Fibroblast of skin of left quadriceps (primary cell): ENCODE measurements around the gene PPM1A.
"Not testable (repeated sequence)": the region's sequence is repeated elsewhere in the genome, so short reads cannot be mapped to it uniquely, and the experiment has no call there.

Source experiments
- DNase-seq, 2 experiments: peaks; one replicate each; pipeline ENCODE4 v3.0.0-alpha.2; 2013; ENCODE audit warnings: low read depth in 2 of 2

PPM1A gene

GRCh38 chr14:60320860-60321259 lies 71.8 kb downstream of the PPM1A start:
- not testable (repeated sequence) for DNase-seq

GRCh38 chr14:60323199-60323896 lies 74.3 kb downstream of the PPM1A start:
- no peak for DNase-seq

DNA sequence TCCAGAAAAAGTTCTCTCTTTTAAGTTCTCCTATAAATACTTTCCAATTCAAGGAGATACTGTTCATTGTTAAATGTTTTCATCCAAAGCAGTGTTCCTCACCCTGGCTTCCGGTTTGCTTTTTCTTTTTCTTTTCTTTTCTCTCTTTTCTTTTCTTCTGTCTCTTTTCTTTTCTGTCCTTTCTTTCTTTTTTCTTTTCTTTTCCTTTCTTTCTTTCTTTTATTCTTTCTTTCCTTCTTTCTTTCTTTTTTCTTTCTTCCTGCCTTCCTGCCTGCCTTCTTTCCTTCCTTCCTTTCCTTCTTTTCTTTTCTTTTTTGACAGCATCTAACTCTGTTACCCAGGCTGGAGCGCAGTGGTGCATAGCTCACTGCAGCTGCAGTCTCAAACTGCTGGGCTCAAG lies 75.8 kb downstream of the PPM1A start:
- no peak for DNase-seq

- DNase-seq: no peak
Measured at GRCh38 chr14:60326274-60326673, 77.3 kb downstream of the PPM1A start.

GRCh38 chr14:60327447-60328331 lies 78.7 kb downstream of the PPM1A start:
- DNase-seq: no peak

DNA sequence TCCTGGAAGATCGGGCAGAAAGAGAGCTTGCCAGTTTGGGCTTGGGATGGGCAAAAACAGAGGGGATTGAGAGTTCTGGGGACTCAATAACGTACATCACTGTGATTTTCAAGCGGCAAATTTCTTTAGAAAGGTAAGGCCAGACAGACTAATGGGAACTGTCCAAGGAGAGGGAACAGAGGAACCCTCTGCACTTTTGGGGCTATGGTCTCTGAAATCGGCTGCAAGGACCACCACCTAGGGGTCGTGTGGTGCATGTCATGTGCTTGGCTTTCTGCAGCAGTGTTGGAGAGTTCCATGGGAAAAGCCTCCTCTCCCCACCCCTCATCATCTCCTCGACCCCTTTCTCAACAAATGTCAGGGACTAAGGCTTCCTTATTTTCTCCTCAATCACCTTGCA lies 79.6 kb downstream of the PPM1A start:
- DNase-seq: no peak

- DNase-seq: no peak
Measured at GRCh38 chr14:60329274-60329673, 80.3 kb downstream of the PPM1A start.

DNA sequence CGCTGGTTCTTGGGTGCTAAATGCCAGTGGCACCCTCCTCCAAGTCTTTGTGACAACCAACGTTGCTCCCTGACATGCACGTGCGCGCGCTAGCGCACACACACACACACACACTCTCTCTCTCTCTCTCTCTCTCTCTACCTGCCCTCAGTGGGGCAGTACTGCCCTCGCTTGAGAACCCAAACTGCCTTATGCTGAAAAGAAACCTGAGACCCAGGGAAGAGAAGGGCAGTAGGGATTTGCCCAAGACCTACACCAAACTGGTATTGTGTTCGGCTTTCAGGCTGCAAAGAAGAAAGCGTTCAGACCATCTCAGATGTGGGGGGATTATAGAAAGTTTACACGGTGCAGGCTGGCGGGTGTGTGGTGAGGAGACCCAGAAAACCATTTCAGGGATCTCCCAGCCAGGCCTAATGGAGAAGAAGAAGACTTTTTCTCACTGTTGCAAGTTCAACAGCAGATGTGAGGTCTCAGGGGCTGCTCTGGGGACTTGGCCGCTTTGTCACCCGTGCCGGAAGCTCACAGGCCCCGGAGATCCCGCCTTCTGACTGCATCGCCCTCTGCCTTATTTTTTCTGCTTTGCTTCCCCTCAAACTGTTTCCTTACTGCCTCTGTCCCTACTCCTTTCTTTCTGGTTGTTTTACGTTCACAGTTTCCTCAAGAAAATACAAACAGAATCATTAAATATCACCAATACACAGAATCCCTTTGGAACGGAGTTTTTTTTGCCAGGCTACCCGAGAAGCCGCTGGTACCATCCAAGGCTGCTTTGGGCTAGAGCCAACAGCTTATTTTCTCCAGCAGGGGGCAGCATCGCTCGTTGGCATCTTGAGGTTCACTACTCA lies 82.4 kb downstream of the PPM1A start:
- DNase-seq: peak in 1 of 2 experiments; percentile 16

DNA sequence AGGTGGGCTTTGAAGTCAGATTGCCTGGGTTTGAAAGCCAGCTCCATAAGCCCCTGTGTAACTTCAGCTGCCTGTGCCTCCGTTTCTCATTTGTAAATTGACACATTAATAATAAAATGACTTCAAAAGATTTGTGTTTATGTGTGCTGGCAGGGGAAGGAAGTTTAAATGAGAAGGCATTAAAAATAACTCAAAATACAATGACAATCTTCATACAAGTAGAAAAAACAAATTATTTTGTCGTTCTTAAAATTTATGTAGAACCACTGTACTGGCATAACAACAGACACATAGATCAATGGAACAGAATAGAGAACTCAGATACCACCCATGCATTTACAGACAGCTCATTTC lies 83.0 kb downstream of the PPM1A start:
- DNase-seq: no peak

DNA sequence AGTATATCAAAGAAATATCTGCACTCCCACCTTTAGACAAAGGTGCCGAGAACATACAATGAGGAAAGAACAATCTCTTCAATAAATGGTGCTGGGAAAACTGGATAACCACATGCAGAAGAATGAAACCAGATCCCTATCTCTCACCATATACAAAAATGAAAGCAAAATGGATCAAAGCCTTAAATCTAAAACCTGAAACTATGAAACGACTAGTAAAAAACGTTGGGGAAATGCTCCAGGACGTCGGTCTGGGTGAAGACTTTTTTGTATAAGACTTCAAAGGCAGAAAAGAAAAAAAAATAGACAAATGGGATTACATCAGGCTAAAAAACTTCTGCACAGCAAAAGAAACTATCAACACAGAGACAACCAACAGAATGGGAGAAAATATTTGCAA lies 83.8 kb downstream of the PPM1A start:
- no peak for DNase-seq

DNA sequence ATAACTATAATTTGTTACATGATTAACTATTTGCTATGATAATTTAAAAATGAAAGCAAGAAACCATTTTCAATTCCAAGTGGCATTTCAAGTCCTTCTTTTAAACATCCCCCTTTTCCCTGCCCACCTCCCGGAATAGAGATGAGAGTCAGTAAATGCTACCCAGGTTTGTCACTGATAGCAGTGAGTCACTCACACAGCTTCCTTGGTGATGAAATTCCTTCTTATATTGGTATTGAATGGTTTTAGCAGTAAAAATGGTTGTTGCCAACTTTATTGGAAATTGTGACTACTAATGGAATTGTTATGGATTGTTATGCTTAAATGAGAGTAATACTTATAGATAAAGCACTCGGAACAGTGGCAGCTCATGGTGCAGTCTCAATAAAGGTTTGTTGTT lies 90.5 kb downstream of the PPM1A start:
- DNase-seq: no peak

DNA sequence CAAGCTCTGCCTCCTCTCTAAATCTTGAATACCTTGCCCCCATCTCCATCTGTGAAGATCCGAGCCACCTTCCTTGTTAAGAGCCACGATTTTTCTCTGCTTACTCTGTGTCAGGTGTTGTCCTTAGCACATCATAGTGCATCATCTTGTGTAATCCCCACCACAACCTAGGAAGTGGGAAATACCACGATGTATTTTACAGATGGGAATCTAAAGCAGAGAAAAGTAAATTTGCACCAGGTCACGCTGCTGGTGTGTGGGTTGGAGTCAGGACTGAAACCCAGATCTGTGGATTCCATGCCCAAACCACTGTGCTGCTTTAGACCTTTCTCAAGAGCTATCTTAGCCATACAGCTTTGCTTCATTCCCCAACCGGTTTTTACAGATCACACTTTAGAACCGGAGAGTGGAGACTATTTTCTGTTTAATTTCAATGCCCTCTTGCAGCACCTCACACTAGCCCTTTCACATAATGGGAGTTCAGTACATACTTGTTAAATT lies 94.6 kb downstream of the PPM1A start:
- DNase-seq: no peak

GRCh38 chr14:60344751-60345150 lies 95.7 kb downstream of the PPM1A start:
- DNase-seq: no peak

GRCh38 chr14:60346706-60347105 lies 97.7 kb downstream of the PPM1A start:
- DNase-seq: no peak

- no peak for DNase-seq
Measured at GRCh38 chr14:60348211-60348610, 99.2 kb downstream of the PPM1A start.
